OCI-LY3 (cell line): ENCODE results near the gene PACS2.

Experiments used
- H2AFZ ChIP-seq: fragments of 200-600, 300-600 bp; shearing (Covaris generic); 2 replicates; pipeline ENCODE4 v1.6.0; 2014; ENCODE audit warnings: antibody characterized with exemption, low read depth, low read length
- H3K27ac ChIP-seq: fragments of 200-600, 300-600 bp; sonication (generic); 2 replicates; pipeline ENCODE4 v1.5.1; 2014; ENCODE audit warnings: mild to moderate bottlenecking, low read length, moderate library complexity, mixed read lengths
- H3K27me3 ChIP-seq: fragments of 200-600, 300-600 bp; sonication (generic); 2 replicates; pipeline ENCODE4 v1.6.1; 2014; ENCODE audit warnings: low read depth, low read length, mixed read lengths
- H3K36me3 ChIP-seq: fragments of 200-600, 300-600 bp; sonication (generic); replicated peaks from 2 replicates; pipeline ENCODE3; 2014; ENCODE audit warnings: low read depth, low read length, mixed read lengths
- H3K4me1 ChIP-seq: fragments of 300-600, 200-600 bp; sonication (generic); 2 replicates; pipeline ENCODE4 v1.6.1; 2014; ENCODE audit warnings: low read length, mixed read lengths
- H3K4me2 ChIP-seq: fragments of 200-600, 300-600 bp; sonication (generic); 2 replicates; pipeline ENCODE4 v1.6.1; 2014; ENCODE audit warnings: low read length, mixed read lengths
- H3K4me3 ChIP-seq: fragments of 300-600, 200-600 bp; sonication (generic); 2 replicates; pipeline ENCODE4 v1.5.1; 2014; ENCODE audit warnings: antibody characterized with exemption, mild to moderate bottlenecking, low read length, moderate library complexity
- H3K79me2 ChIP-seq: fragments of 300-600, 200-600 bp; shearing (Covaris generic); 2 replicates; pipeline ENCODE4 v1.6.1; 2014; ENCODE audit warnings: mild to moderate bottlenecking, low read length, mixed read lengths
- H3K9ac ChIP-seq: fragments of 300-600, 200-600 bp; shearing (Covaris generic); 2 replicates; pipeline ENCODE4 v1.6.0; 2014; ENCODE audit warnings: mild to moderate bottlenecking, low read length, moderate library complexity
- H3K9me3 ChIP-seq: fragments of 200-600, 300-600 bp; shearing (Covaris generic); 2 replicates; pipeline ENCODE4 v1.6.1; 2014; ENCODE audit warnings: low read length, mixed read lengths; ENCODE audit not compliant: insufficient read depth
- H4K20me1 ChIP-seq: fragments of 200-600, 300-600 bp; sonication (generic); 2 replicates; pipeline ENCODE4 v1.6.1; 2016; ENCODE audit warnings: low read length, mixed read lengths; ENCODE audit not compliant: insufficient read depth
- EZH2phosphoT487 ChIP-seq: fragments of 200-600 bp; shearing (Covaris generic); IDR thresholded peaks from 2 replicates; pipeline ENCODE4 v1.6.1; 2018; ENCODE audit warnings: antibody characterized with exemption, mixed run types, low read depth
- TF ChIP-seq, protein P1 (sequence below): fragments of 200-600, 300-600 bp; sonication (generic); IDR thresholded peaks from 2 replicates; pipeline ENCODE4 v1.5.1; 2014; ENCODE audit warnings: antibody characterized with exemption, low read length, low read depth

PACS2 gene

DNA sequence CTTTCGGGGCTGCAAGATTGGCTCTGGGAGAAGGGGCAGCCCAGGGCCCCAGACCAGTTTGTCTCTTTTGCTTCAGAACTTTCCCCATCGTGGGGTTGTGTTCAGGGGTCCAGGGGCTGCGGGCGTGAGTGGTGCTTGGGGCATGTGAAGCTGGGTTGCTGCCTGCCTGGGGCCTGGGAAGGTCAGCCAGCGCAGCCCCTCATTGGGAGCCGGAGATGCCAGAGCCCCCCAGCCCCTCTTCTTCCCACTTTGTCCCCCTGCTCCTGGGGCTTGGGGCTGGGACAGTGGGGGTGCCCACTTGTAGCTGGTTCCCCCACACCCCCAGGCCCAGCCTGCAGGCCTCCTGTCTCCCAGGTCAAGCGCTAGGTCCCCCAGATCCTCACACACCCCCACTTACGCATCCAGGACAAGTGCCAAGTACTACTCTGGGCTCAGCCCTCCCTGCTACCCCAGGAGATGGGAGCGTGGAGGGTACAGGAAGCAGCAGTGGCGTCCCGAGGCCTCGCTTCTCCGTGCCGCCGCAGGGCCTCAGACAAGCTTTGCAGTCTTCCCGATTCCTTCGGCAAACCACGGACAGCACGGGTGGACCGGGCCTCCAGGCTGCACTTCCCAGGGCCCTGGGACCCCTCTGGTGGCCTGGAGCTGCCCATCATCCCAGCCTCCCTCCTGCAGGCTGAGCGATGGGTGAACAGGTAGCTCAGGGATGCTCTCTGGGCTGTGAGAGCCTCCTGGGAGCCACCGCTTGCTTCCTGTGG is 41.5 kb downstream of the PACS2 start:
- H3K36me3 ChIP-seq: no peaks in the 10 kb centered on the region
- H3K9me3 ChIP-seq: no peaks in the 10 kb centered on the region
- H3K4me1 ChIP-seq: peaks cover 9% of the 10 kb centered on the region
- H2AFZ ChIP-seq: no peak overlapping the region
- peaks cover 2% of the 10 kb centered on the region; the same call in 1 of the 2 replicates for H3K79me2 ChIP-seq
- TF ChIP-seq EZH2phosphoT487: no peak
- TF ChIP-seq, protein P1, sequence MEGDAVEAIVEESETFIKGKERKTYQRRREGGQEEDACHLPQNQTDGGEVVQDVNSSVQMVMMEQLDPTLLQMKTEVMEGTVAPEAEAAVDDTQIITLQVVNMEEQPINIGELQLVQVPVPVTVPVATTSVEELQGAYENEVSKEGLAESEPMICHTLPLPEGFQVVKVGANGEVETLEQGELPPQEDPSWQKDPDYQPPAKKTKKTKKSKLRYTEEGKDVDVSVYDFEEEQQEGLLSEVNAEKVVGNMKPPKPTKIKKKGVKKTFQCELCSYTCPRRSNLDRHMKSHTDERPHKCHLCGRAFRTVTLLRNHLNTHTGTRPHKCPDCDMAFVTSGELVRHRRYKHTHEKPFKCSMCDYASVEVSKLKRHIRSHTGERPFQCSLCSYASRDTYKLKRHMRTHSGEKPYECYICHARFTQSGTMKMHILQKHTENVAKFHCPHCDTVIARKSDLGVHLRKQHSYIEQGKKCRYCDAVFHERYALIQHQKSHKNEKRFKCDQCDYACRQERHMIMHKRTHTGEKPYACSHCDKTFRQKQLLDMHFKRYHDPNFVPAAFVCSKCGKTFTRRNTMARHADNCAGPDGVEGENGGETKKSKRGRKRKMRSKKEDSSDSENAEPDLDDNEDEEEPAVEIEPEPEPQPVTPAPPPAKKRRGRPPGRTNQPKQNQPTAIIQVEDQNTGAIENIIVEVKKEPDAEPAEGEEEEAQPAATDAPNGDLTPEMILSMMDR: no peak
- no peak overlapping the region for H3K9ac ChIP-seq
- H4K20me1 ChIP-seq: peaks cover 4% of the 10 kb centered on the region; the same call in 1 of the 2 replicates
- H3K4me2 ChIP-seq: no peak overlapping the region
- H3K27me3 ChIP-seq: no peaks in the 10 kb centered on the region
- H3K4me3 ChIP-seq: no peak overlapping the region
- no peak overlapping the region for H3K27ac ChIP-seq

DNA sequence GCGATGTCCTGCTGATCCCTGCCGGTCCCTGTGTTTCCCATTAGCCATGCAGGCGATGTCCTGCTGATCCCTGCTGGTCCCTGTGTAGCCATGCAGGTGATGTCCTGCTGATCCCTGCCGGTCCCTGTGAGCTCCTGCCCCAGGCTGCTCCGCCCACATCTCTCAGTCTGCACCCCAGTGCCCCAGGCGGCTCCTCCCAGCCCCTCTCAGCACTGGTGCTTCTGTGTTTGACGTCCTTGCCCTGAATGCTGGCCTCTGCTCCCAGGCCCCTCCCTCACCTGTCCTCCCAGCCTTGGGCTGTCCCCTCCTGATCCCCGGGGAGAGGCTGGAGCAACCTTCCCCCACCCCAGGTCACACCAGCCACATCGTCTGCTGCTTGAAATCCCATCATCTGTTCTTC is 42.4 kb downstream of the PACS2 start:
- peaks cover under 1% of the 10 kb centered on the region; the same call in 1 of the 2 replicates for H3K79me2 ChIP-seq
- H3K9ac ChIP-seq: no peak overlapping the region
- no peaks in the 10 kb centered on the region for H3K36me3 ChIP-seq
- no peak overlapping the region for H3K27ac ChIP-seq
- no peaks in the 10 kb centered on the region for H3K27me3 ChIP-seq
- no peak overlapping the region for H2AFZ ChIP-seq
- H3K4me1 ChIP-seq: peaks cover 7% of the 10 kb centered on the region
- peaks cover 2% of the 10 kb centered on the region; the same call in 1 of the 2 replicates for H4K20me1 ChIP-seq
- no peaks in the 10 kb centered on the region for H3K9me3 ChIP-seq
- no peak overlapping the region for H3K4me2 ChIP-seq
- no peak overlapping the region for H3K4me3 ChIP-seq
- no peak for TF ChIP-seq EZH2phosphoT487
- TF ChIP-seq, protein P1: no peak

DNA sequence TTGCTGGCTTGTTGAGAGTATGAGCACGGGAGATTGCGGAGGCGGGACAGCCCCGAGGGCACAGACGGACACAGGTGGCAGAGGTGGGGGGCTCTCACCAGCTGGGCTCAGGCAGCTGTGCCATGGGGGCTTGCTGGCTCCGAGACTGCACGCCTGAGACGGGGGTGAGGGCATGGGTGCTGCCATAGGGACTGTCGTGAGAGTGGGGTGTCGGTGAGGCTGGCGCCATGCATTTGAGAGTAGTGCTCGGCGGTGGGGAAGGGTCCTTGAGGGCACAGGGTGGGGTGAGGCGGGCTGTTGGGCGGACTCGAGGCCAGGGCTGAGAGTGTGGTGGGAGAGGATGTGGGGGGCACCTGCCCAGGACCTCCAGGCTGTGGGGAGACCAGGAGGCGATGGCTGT is 43.1 kb downstream of the PACS2 start:
- Histone ChIP-seq H3K4me1 (peaks cover 1% of the 10 kb centered on the region), H3K4me3 (no peak overlapping the region), H3K4me2 (no peak overlapping the region), H3K27ac (no peak overlapping the region), H3K9ac (no peak overlapping the region), H3K27me3 (no peaks in the 10 kb centered on the region), H4K20me1 (no peaks in the 10 kb centered on the region), H3K79me2 (no peaks in the 10 kb centered on the region), H3K36me3 (no peaks in the 10 kb centered on the region), H3K9me3 (no peaks in the 10 kb centered on the region), H2AFZ (no peak overlapping the region)
- TF ChIP-seq EZH2phosphoT487: no peak
- TF ChIP-seq, protein P1: no peak

DNA sequence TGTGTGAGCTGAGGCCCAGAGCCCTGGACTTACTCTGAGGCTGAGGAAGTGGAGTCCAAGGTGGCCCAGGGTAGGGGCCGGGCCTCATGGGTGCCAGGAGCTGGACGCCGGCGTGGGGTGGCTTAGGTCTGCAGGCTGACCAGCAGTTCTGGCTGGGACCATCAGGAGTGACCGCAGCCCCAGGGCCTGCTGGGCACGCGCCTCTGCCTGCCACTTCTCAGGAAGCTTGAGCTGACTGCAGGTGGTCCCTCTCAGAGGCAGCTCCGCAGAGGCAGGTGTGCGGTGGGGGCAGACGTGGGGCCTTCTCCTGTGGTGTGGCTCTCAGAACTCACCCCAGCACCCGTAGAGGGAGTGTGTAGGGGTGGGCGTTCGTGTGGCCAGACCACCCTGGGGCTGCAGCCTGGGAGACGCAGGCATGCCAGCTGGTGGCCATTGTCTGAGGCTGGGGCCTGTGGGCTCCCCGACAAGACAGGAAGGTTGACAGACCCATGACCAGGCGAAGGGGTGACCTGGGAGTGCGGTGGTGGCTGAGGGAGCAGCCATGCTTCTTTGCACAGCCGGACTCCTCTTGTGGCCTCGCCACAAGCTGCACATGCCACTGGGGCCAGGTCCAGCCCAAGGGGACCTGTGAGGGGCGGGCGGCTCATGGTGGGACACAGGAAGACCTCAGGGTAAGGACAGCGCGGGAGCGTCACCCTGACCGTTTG is 43.7 kb downstream of the PACS2 start:
- Histone ChIP-seq H2AFZ (no peak overlapping the region), H3K9me3 (no peaks in the 10 kb centered on the region), H4K20me1 (no peaks in the 10 kb centered on the region), H3K9ac (no peak overlapping the region), H3K27ac (no peak overlapping the region), H3K36me3 (no peaks in the 10 kb centered on the region), H3K4me1 (no peaks in the 10 kb centered on the region), H3K4me2 (no peak overlapping the region), H3K27me3 (no peaks in the 10 kb centered on the region), H3K79me2 (no peaks in the 10 kb centered on the region), H3K4me3 (no peak overlapping the region)
- no peak for TF ChIP-seq EZH2phosphoT487
- TF ChIP-seq, protein P1: no peak
